T-helper 17 cell (primary cell): ENCODE measurements around the gene GPR17. TPM values are rescaled to one million over a fixed set of nuclear protein-coding genes. Genes with fewer than 3 reads are reported as not detected.

Experiments used
- ATAC-seq: fragments of 150-1000 bp; cut with Tn5 transposase; 2 replicates; pipeline ENCODE4 v1.10.0; 2021; ENCODE audit warnings: mild to moderate bottlenecking, moderate library complexity
- DNase-seq, 3 donors: peaks; one replicate each; pipeline versions ENCODE4 v3.0.0 to v3.0.0-alpha.2; 2020 to 2021
- H3K9me3 ChIP-seq: one replicate; pipeline ENCODE4 v1.7.0; 2013; ENCODE audit warnings: low read length, mild to moderate bottlenecking; ENCODE audit not compliant: control insufficient read depth, poor library complexity, severe bottlenecking
- H3K27ac Mint-ChIP-seq: one replicate; pipeline ENCODE4 v1.8.0; 2022; ENCODE audit warnings: mild to moderate bottlenecking, moderate library complexity, mixed read lengths
- H3K27me3 Mint-ChIP-seq: one replicate; pipeline ENCODE4 v1.8.0; 2022; ENCODE audit warnings: mixed read lengths
- H3K36me3 Mint-ChIP-seq: one replicate; pipeline ENCODE4 v1.8.0; 2022; ENCODE audit warnings: low read depth, mixed read lengths
- H3K4me1 Mint-ChIP-seq: one replicate; pipeline ENCODE4 v1.8.0; 2022; ENCODE audit warnings: mild to moderate bottlenecking, mixed read lengths
- H3K4me3 Mint-ChIP-seq: one replicate; pipeline ENCODE4 v1.8.0; 2022; ENCODE audit warnings: mild to moderate bottlenecking, moderate library complexity, mixed read lengths
- total RNA-seq, 4 donors: library from RNA in 2 of 4; stranded (reverse) in 2 of 4; gene quantifications; one replicate each; pipeline ENCODE4 v1.2.3 and lab custom pipeline; 2022 to 2026

GPR17 gene
- total RNA-seq, 2 donors from 2014 or later, result not detected

DNA sequence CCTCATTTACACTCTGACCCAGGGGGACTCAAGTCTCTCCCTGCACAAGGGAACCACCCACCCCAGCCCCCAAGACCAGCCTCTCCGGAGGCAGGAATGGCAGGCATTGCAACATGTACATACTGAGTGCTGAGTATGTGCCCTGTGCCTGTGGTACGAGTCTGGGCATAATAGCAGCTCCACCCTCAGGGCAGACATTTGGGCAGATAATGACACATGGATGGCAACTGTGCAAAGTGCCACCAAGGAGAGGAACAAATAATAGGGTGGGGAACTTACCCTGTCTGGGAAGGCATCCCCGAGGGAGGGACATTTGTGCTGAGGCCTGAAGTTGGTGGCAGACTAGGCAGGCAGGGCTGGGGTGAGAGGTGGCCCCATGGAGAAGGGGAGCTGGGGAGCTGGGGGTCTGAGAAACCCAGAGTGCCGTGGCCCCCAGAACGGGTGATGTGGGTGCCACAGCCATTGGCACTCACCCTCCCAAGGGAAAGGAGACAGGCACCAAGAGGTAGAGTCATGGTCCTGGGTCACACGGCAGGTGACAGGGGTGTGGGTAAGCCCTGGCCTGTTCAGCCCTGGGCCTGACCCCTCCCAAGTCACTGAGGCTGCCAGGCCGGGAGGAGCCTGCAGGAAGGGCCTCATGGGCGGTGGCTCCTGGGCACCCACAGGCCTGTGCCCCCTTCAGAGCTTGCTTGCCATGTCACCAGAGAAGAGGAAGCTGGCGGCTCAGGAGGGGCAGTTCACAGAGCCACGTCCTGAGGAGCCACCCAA lies 15.7 kb upstream of the GPR17 start:
- H3K27me3 Mint-ChIP-seq, result peaks cover 6% of the 10 kb centered on the region
- H3K4me1 Mint-ChIP-seq, result peaks cover 7% of the 10 kb centered on the region
- H3K27ac Mint-ChIP-seq, result peak overlapping the region; percentile 2
- H3K4me3 Mint-ChIP-seq, result no peak overlapping the region
- DNase-seq (no peak), ATAC-seq (no peak)
- no peaks in the 10 kb centered on the region for H3K9me3 ChIP-seq
- H3K36me3 Mint-ChIP-seq, result no peaks in the 10 kb centered on the region

DNA sequence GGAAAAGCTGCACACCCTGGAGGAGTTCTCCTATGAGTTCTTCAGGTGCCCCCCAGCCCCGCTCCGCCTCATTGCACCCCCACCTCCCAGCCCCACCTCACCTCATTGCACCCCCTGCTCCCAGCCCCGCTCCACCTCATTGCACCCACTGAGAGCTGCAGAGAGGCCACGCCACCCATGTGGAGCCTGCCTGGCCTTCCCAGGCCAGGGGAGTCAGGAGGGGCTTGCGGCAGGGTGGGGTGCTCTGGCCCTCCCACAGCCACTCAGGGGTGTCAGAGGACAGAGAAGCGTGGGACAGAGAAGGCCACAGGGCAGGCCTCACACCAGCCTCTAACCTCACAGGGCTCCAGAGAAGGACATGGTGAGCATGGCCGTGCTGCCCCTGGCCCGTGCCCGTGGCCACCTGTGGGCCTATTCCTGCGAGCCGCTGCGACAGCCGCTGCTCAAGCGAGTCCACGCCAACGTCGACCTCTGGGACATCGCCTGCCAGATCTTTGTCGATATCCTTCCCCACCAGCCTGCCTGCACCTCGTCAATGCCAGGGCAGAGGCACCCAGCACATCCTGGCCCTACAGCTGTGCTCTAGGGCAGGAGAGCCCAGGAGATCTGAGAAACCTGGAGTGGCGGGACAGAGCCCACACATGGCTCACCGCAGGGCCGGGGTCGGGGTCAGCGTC lies 15.0 kb upstream of the GPR17 start:
- no peak for ATAC-seq
- no peaks in the 10 kb centered on the region for H3K36me3 Mint-ChIP-seq
- H3K27ac Mint-ChIP-seq, result peak overlapping the region; percentile 2
- H3K9me3 ChIP-seq, result no peaks in the 10 kb centered on the region
- no peak for DNase-seq
- peaks cover 2% of the 10 kb centered on the region for H3K27me3 Mint-ChIP-seq
- peaks cover 5% of the 10 kb centered on the region for H3K4me1 Mint-ChIP-seq
- H3K4me3 Mint-ChIP-seq, result no peak overlapping the region

DNA sequence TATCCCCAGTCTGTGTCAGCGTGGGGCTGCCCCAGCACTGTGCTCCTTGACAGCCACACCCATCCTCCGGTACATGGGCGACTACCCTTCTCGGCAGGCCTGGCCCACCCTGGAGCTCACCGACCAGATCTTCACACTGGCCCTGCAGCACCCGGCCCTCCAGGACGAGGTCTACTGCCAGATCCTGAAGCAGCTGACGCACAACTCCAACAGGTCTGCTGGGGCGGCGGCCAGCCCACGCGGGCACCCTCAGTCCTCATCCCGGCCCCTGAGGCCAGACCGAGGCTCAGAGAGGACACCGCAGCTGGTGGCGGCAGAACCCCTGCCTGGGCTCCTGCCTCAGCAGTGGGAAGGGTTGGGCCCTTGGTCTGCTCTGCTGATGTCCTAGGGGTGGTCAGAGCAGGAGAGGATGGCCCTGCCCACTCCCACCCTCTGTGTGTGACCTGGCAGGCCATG lies 14.4 kb upstream of the GPR17 start:
- no peaks in the 10 kb centered on the region for H3K9me3 ChIP-seq
- DNase-seq (no peak), ATAC-seq (no peak)
- Mint-ChIP-seq H3K27me3 (no peaks in the 10 kb centered on the region), H3K36me3 (no peaks in the 10 kb centered on the region), H3K4me1 (peaks cover 6% of the 10 kb centered on the region), H3K27ac (no peak overlapping the region), H3K4me3 (no peak overlapping the region)

- Mint-ChIP-seq H3K27ac (no peak overlapping the region), H3K4me3 (no peak overlapping the region), H3K4me1 (peaks cover 9% of the 10 kb centered on the region), H3K27me3 (no peaks in the 10 kb centered on the region), H3K36me3 (no peaks in the 10 kb centered on the region)
- no peak for DNase-seq
- no peaks in the 10 kb centered on the region for H3K9me3 ChIP-seq
- no peak for ATAC-seq
Observed at GRCh38 chr2:127631997-127632581, 13.9 kb upstream of the GPR17 start.

GRCh38 chr2:127632592-127633489 lies 13.1 kb upstream of the GPR17 start:
- H3K9me3 ChIP-seq, result no peaks in the 10 kb centered on the region
- DNase-seq (no peak), ATAC-seq (peak; percentile 39)
- Mint-ChIP-seq H3K4me3 (no peak overlapping the region), H3K4me1 (peaks cover 10% of the 10 kb centered on the region), H3K27me3 (no peaks in the 10 kb centered on the region), H3K27ac (no peak overlapping the region), H3K36me3 (no peaks in the 10 kb centered on the region)

GRCh38 chr2:127633556-127634065 lies 12.3 kb upstream of the GPR17 start:
- no peak overlapping the region for H3K4me3 Mint-ChIP-seq
- no peak for ATAC-seq
- H3K27ac Mint-ChIP-seq, result no peak overlapping the region
- H3K9me3 ChIP-seq, result no peaks in the 10 kb centered on the region
- no peak for DNase-seq
- no peaks in the 10 kb centered on the region for H3K27me3 Mint-ChIP-seq
- no peaks in the 10 kb centered on the region for H3K36me3 Mint-ChIP-seq
- H3K4me1 Mint-ChIP-seq, result peaks cover 12% of the 10 kb centered on the region

DNA sequence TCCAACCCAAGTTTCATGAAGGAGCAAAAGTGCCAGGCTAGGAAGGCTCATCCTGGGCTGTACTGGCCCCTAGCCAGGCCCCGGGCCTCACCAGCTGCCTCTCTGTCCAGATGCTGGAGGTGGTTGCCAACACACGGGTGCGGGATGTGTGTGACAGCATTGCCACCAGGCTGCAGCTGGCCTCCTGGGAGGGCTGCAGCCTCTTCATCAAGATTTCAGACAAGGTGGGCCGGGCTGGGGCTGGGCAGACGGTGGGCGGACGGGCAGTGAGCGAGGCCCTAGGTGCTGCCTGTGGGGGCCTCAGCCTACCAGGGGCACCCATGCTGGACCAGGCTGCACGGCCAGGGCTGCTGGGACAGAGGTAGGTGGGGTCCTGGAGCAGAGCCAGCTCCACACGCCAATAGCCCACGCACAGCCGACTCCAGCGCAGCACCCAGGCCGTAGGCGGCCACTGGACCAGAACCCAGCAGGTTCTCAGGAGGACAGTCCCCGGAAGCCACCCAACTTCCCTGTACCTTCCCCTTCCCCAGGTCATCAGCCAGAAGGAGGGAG lies 11.8 kb upstream of the GPR17 start:
- H3K9me3 ChIP-seq, result no peaks in the 10 kb centered on the region
- Mint-ChIP-seq H3K36me3 (no peaks in the 10 kb centered on the region), H3K4me3 (no peak overlapping the region), H3K27ac (no peak overlapping the region), H3K4me1 (peaks cover 15% of the 10 kb centered on the region), H3K27me3 (no peaks in the 10 kb centered on the region)
- DNase-seq (no peak), ATAC-seq (no peak)

DNA sequence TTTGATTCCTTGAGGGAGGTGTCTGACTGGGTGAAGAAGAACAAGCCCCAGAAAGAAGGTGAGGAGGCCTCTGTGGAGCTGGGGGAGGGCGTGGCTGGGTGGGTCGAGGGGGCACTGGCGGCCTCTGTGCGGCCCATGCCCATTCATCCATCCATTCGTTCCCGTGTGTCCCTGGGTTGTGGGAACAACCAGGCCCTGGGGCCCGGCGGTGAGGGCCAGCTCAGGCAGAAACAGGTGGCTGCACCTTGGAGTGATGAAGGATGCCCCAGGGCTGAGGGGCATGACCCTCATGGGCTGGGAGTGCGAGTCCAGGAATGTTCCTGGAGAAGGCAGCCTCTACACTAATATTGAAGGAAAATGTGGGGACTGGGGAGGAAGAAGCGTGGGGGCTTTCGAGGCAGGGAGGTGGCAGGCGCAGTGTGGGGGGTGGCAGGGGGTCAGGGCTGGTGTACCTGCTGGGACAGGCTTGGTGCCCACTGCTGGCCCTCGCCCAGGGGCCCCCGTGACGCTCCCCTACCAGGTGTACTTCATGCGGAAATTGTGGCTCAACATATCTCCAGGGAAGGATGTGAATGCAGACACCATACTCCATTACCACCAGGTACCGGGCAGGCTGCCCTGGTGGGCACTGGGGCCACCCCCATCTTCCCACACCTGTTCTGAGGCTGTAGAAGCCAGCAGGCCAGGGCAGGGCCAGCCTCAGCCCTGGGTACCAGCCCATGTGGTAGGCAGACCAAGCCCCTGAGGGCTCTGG lies 11.2 kb upstream of the GPR17 start:
- H3K4me3 Mint-ChIP-seq, result peak overlapping the region; percentile 43
- DNase-seq (no peak), ATAC-seq (no peak)
- H3K27me3 Mint-ChIP-seq, result no peaks in the 10 kb centered on the region
- H3K36me3 Mint-ChIP-seq, result no peaks in the 10 kb centered on the region
- H3K9me3 ChIP-seq, result no peaks in the 10 kb centered on the region
- no peak overlapping the region for H3K27ac Mint-ChIP-seq
- peaks cover 19% of the 10 kb centered on the region for H3K4me1 Mint-ChIP-seq

DNA sequence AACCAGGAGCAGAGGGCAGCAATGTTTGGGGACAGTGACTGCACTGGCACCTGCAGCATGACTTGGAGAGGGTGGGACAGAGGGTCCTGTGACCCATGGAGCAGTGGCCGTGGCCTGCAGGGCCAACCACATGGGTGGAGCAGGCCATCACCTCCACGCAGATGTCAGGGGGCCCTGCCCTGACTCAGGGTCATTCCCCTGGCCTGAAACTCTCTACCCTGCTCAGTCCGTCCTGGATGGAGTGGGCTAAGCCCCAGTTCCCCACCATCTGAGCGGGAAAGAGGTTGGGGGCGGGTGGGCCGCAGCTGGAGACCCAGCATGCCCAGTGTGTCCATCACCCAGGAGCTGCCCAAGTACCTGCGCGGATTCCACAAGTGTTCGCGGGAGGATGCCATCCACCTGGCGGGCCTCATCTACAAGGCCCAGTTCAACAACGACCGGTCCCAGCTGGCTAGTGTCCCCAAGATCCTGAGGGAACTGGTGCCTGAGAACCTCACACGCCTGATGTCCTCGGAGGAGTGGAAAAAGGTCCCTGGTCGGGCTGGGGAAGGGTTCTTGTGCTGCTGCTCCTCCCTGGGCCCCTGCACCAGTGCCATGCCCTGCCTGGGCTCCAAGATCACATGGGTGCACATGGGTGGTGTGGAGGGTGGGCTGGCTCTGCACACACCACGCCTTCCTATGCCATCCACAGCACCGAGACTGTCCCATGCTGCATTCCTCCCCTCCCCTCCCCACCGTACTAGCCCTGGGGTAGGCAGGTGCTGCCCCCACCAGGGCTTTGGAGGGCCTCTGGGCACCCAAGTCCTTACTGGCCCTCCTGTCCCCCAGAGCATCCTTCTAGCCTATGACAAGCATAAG lies 10.3 kb upstream of the GPR17 start:
- DNase-seq (no peak), ATAC-seq (no peak)
- H3K9me3 ChIP-seq, result no peaks in the 10 kb centered on the region
- Mint-ChIP-seq H3K36me3 (no peaks in the 10 kb centered on the region), H3K27me3 (no peaks in the 10 kb centered on the region), H3K4me1 (peaks cover 20% of the 10 kb centered on the region), H3K27ac (peak overlapping the region; percentile 29), H3K4me3 (peak overlapping the region; percentile 43)

DNA sequence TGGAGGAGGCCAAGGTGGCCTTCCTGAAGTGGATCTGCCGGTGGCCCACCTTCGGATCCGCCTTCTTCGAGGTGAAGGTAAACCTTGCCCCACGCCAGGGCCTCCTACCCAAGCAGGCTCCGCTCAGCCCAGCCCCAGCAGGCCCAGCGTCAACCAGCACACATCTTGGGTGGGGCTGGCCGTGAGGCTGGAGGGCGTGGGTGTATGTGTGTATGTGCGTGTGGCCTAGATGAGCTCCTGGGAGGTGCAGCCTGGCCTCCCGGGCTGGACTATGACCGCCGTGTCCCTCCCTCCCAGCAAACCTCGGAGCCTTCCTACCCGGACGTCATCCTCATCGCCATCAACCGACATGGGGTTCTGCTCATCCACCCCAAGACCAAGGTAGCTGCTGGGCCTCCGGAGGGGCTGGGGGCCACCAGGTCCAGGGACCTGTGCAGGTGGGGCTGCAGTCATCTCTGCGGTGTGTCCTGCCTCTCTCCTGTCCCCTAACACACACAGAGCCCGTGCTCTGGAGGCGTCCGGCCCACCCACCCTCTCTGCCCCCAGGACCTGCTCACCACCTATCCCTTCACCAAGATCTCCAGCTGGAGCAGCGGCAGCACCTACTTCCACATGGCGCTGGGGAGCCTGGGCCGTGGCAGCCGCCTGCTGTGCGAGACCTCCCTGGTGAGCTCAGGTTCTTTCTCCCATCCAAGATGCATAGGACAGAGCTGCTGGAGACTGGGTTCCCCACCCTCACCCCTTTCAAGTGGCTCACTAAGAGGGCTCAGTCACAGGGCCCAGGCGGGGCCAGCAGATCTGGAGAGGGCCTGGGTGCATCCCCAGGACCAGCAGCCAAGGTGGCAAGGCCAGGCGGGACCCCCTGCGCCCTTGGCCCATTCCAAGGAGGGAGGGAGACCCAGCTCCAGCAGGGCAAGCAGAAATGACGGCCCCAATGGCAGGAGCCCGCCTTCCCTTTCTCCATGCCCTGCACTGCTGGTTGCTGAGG lies 9.4 kb upstream of the GPR17 start:
- DNase-seq, result no peak
- H3K9me3 ChIP-seq, result no peaks in the 10 kb centered on the region
- Mint-ChIP-seq H3K27ac (peak overlapping the region; percentile 45), H3K4me1 (peaks cover 23% of the 10 kb centered on the region), H3K36me3 (no peaks in the 10 kb centered on the region), H3K27me3 (no peaks in the 10 kb centered on the region), H3K4me3 (no peak overlapping the region)
- no peak for ATAC-seq
